Activated CD8-positive, alpha-beta memory T cell treated with anti-CD3 and anti-CD28 coated beads, Interleukin-2, amount 50 U/mL, for 1 hour (primary cell): ENCODE measurements around the gene EPHB1.
"Not testable (repeated sequence)": the region's sequence is repeated elsewhere in the genome, so short reads cannot be mapped to it uniquely, and the experiment has no call there.

ENCODE experiments used
- DNase-seq: peaks from one replicate; pipeline ENCODE4 v3.0.0-alpha.2; 2020; ENCODE audit errors: extremely low read depth

EPHB1 gene

DNA sequence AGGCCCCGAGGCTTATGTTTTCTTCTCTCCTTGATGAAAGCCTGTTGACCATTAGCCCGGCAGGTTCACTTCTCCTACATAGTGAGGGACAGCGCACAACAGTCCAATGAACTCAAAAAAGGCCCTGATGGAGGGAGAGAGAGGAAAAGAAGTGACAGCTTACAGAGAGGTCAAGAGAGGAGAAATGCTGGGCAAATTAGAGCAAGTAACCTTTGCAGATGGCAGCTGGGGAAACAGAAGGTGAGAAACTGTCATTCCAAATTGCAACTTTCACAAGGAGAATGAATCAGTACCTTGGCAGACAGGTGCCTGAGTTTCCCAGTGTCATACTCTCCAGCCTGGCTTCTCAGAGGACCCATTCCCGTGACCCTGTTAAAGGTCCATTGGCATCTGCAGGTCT, 252.0 kb downstream of the EPHB1 start:
- DNase-seq, result no peak

DNA sequence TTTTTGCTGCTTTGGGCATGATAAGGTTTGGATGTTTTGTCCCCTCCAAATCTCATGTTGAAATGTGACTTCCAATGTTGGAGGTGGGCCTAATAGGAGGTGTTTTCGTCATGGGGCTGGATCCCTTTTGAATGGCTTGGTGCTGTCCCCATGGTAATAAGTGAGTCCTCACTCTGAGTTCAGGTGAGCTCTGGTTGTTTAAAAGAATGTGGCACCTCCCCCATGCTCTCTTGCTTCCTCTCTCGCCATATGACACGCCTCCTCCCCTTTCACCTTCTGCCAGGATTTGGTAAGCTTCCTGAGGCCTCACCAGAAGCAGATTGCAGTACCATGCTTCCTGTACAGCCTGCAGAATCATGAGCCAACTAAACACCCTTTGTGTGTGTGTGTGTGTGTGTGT, 255.5 kb downstream of the EPHB1 start:
- DNase-seq, result no peak

DNA sequence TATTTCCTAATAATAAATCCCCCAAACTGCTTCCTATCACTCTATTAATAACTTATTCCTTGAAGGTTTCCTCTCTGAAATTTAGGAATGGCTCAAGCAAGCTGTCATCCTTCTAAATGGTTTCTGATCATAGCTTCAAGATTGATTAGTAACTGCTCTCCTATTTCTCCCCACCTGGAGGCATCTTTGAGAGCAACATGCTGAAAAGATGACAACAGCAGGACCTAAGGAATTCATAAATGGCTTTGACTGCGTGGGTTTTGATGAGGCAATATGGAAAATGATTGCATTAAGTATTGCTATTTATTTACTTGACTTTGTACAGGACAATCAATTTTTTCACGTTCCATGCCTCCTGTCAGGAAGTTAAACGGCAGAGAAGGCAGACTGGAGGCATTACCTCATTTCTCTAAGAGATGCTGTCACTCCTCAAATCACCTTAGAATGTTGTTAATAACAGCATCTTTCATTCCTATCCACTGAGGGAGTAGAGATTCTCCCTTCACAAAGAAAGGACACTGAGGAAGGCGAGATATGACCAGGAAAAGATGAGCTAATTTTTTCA, 256.4 kb downstream of the EPHB1 start:
- no peak for DNase-seq

DNA sequence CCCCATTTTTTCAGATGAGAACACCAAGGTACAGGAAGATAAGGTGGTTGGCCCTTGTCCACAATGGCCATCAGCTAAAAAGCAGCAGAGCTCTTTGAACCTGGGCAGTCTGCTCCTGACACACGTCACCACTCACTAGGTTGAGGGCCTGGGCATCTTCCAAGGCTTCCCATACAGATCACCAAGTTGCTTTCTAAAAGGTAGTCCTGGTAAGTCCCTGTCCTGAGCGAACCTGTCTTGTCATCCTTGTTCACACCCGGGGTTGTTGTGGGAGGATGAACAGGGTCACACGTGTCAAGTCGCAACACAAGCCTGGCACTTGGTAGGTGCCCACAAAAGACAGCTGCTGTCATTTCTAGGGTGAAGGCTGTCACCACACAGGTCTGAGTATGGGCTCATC, 260.4 kb downstream of the EPHB1 start:
- DNase-seq, result no peak

DNA sequence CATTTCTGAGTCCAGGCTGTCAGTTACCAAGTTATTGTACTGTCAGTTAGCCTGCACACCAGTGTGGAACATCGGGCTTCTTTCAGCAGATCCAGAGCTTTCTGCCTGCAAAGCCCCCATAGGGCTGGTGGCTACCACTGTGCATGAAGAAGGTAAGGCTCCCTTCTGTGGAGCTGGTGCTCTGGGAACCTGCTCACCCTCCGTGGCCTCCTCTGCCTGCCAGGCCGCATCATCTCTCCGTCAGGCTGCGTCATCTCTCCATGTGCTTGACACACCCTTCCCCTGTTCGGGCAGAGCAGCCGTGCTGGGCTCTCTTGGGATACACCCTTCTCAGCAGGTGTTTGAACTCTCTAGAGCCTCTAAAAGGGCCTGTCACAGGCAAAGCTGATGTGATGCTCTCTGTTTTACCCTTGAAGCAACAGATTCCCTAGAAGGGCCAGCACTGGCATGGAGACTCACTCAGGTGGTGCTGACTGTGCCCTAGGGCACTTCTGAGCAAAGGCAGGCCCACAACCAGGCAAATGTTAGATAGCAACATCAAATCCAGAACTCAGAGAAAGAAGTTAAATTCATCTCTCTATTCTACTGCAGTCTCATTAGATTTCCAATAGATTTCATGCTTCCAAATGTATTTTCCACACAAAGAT, 261.1 kb downstream of the EPHB1 start:
- no peak for DNase-seq

DNA sequence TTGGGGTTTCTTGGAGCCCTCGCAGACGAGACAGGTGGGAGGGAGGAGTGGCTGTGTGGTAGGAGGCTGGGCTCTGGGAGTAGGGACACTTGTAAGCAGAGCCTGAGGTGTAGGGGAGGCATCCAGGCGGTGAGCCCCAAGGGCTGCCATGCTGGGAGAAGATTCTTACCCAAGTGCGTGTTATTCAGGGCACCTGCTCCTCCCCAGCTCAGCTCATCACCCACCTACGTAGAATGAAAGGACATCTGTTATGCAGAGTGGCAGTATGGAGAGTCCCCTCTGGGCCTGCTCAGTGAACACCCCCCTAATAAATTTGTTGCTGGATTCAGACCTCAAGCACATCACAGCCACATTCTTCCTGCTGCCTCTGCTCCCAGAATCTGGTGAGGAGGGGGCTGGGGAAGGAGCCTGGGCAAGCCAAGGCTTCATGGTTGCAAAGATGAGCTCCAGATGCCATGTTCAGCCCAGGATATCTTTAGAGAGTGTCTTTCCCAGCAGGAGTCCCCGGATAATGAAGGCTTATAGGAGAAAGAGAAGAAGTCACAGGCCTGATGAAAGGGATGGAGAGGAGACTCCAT, 261.8 kb downstream of the EPHB1 start:
- no peak for DNase-seq

DNA sequence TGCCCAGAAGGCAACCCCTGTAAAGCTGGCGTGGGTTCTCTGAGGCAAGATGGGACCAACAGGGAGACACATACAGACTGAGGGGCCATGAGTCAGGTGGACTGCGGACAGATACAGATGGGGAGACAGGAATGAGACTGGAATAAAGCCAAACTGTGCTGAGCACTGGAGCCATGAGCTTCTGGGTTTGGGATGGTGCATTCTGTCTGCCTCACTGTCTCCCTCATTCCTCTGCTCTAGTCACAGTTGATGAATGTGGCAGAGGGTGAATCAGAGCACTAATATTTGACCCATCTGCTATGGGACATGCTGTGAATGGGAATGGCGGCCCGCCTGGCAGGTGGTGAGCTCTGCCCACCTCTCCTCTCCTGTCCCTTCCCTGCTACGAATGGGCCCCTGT, 262.9 kb downstream of the EPHB1 start:
- no peak for DNase-seq

DNA sequence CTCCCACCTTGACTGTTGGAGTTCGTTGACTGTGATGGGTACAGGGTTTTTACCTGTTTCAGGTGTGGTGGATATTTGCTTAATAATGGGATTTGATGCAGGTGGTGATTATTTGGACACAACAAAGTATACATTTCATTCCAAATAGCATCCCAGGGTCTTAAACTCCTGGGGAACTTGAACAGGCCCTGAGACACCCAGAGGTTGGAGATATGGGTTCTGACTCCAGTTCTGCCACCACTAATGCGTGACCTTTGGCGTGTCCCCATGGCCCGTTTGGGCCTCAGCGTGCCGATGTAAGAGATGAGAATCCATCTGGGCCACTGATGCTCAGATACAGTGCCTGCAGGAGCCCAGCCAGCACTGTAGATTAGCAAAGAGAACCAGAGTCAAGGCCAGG, 264.5 kb downstream of the EPHB1 start:
- DNase-seq, result no peak

DNA sequence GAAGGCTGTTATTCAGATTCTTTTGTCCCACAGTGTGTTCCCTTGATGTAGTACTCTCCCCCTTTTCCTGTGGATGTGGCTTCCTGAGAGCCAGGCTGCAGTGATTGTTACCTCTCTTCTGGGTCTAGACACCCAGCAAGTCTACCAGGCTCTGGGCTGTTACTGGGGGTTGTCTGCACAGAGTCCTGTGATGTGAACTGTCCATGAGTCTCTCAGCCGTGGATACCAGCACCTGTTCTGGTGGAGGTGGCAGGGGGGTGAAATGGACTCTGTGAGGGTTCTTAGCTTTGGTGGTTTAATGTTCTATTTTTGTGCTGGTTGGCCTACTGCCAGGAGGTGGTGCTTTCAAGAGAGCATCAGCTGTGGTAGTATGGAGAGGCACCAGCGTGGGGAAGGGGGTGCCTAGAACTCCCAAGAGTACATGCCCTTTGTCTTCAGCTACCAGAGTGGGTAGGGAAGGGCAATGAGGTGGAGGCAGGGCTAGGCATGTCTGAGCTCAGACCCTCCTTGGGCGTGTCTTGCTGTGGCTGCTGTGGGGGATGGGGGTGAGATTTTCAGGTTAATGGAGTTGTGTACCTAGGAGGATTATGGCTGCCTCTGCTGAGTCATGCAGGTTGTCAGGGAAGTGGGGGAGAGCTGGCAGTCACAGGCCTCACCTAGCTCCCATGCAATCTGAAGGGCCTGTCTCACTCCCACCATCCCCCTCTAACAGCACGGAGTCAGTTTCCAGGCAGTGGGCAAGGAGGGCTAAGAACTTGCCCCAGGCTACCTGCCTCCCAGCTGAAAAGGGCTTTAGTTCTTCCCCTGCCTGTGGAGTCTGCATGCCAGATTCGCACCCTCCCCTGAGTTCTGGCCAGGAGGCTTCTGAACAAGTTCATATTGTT, 272.0 kb downstream of the EPHB1 start:
- not testable (repeated sequence) for DNase-seq

DNA sequence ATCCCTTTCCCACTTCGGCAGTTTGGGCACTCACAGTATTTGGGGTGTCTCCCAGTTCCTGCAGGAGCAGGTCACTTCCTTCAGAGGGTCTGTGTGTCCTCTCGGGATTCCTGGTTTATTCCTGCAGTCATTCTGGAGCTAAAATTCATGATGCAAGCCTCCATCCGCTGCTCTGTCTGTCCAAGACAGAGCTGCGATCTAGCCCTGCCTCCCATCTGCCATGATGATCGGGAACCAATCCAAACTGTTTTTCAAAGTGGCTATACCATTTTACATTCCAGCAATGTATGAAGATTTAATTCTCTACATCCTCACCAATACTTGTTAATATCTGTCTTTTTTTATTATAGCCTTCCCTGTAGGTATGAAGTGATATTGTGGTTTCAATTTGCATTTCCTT, 273.0 kb downstream of the EPHB1 start:
- no peak for DNase-seq

DNA sequence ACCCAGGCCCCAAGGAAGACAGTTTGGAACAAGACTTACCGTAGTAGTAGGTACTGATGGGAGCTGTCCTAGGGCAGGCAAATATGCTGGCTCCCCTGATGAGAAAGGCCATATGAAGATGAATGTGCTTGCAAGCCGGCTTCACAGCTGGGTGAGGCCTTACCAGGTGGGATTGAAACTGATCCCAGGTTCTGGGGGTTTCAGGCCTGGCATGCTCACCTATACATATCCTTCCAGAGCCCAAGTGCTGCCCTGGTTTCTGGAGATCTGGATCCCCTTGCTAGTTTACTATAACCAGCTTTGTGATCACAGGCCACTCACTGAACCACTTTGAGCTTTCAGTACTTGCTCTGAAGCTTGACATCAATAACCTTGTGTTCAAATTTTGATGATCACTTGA, 274.3 kb downstream of the EPHB1 start:
- DNase-seq, result no peak

DNA sequence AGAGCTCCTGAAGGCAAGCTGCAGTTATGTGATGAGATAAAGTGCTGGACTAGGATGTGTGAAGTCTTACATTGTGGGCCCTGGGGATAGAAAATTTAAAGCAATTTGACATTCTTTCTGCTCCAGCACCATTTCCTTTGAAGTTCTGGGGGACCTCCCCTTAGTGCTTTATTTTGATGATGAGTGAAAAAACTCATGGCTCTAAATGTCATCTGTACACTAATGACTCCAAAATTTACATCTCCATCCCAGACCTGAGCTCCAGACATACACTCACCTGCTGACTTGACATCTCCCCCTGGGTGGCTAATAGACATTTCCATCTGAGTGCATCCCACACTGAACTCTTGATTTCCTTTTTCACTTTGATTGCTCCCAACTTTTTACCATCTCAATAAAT, 276.4 kb downstream of the EPHB1 start:
- no peak for DNase-seq

DNA sequence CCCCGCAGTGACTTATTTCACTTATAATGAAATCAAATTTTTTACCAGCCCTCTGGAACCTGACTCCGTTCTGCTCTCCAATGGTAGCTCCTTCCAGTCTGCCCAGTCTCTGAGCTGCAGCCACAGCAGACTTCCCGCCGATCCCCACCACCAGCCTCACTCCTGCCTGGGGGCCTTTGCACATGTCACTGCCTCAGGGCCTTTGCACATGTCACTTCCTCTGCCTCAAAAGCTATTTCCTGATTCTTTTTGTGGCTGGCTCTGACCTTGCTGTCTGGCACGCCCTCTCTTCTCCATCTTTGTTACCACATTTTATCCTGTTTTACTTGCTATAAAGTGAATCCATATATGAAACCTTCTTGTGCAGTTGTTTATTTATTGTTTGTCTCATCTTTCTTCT, 277.4 kb downstream of the EPHB1 start:
- DNase-seq, result no peak

DNA sequence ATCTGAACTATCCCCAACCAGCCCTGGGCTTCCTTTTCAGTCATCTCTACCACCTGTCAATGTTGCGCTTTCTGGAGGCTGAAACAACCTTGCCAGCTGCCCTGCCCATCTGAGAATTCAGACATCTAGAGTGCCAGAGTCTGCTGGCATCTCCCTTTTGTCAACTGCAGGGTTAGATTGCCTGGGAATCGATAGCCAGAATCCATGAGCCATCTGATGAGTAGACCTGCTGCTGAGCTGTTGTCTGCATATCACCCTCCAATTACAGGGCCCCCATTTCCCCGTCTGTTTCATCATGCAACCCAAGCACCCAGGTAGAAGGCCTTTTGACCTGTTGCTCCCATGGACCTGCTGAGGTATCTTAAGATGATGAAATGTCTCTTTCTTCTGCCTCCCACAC, 280.1 kb downstream of the EPHB1 start:
- DNase-seq, result no peak

DNA sequence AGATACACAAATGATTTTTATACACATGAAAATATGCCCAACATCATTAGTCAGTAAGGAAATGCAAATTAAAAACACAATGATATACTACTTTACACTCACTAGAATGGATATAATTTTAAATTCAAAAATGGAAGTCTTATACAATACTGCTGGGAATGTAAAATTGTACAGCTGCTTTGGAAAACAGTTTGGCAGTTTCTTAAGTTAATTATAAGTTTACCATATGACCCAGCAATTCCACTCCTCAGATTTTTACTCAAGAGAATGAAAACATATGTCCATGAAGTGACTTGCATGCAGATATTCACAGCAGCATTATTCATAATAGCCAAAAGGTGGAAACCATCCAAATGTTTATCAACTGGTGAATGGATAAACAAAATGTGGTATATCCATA, 281.3 kb downstream of the EPHB1 start:
- DNase-seq, result no peak

DNA sequence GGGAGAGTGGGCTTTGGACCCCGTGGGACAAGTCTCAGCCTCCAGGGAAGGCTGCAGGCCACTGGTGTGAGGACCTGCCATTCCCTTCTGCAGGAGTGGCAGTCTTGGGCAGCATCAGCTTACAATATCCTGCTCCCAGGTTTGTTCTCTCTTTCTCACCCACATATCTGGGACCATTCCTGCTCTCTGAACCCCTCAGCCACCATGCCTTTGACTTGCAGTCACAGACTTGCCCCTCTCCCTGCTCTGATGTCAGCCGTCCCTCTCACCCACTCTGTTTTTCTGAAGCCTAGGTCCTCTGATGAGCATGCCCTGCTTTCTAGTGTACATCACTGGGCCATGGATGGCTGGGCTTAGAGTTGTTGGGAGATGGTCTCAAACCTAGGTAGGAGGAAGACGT, 282.1 kb downstream of the EPHB1 start:
- DNase-seq, result no peak

DNA sequence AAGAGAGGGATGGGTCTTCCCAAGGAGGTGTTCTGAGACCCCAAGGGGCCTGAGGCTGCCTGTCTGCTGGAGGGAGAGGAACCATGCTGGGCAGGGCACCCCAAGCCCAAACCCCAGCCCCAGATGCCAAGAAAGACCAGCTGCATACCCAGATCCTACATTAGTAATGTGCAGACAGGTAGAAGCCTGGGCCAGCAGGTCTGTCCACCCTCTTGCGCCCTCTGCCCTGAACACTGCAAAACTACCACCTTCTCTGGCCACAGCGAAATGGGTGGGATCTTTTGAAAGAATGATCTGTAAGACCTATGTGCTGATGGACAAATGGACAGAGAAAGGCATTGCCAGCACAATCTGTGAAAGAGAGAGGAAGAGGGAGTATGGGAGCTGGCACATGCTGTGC, 283.2 kb downstream of the EPHB1 start:
- no peak for DNase-seq

DNA sequence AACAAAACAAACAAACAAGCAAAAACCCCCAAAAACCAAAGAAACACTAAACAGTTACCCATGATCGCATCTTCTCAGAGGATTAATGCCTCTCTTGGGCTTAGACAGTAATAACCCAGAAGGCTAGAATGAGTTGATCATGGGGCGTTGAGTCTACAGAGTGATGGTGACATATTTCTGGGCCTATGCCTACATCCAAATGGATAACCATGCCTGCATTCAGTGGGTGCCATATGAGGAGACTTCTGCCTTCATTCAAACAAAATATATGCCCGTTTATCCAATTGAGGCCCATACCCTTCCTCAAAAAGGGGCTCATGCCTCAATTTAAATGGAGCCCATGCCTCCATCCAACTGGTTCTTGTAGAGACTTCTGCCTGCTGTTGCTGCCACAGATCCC, 284.0 kb downstream of the EPHB1 start:
- DNase-seq, result no peak

DNA sequence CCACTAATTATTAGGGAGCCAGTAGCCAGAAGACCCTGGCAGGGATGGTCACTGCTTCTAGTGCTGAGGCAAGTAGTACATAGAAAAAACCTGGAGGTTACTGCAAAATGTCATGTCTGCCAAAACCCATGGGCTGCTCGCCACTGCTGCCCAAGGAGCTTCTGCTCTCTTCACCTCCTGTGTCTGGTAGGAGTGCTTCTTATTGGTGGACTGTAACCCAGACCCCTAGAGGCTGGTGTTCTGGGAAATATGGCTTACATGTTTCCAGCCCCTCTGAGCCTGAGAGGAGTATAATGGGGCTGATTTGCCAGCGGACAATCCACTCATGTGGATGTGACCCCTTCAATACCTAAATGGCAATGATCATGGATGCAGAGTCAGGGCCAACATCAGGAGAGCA, 286.4 kb downstream of the EPHB1 start:
- no peak for DNase-seq

DNA sequence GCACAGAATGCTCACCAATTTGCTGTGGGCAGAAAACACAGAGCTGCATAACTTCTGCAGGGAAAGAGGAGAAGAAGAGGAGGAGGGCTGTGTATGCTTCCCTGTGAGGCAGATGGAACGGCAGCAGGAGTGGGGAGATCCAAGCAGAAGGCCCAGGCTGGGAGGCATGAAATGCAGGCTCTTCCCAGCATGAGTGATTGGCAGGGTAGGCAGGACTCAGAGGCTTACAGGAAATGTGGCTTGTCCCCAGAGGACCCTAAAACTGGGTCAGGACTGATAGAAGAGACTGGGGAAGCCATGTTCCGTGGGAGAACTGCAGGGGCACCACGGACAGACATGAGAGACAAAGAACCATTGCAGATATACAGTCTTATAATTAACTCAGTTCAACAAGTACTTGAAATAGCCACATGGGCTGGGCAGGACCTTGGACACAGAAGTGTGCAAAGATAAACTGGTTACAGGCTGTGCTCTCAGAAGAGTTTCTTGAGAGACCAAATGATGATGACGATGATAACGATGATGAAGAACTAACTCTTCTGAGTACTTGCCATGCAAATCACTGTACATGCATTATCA, 286.9 kb downstream of the EPHB1 start:
- DNase-seq, result no peak

DNA sequence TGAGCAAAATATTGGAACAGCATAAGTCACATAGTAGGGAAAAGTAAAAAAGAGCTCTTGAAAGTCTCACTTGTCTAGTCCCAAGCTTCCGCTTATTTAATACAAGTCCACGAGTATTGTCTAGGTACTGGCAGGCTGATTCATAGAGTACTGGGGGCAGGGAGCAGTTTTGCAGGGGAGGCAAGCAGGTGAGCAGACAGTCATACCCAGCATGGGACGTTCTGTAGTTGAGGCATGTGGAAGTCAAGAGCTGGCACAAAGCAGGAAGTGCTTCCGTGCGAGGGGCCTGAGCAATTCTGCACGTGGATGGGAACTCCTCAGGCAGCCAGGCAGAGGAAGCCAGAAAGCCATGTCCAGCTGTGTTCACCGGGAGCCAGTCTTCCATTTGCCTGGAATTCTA, 287.6 kb downstream of the EPHB1 start:
- no peak for DNase-seq

DNA sequence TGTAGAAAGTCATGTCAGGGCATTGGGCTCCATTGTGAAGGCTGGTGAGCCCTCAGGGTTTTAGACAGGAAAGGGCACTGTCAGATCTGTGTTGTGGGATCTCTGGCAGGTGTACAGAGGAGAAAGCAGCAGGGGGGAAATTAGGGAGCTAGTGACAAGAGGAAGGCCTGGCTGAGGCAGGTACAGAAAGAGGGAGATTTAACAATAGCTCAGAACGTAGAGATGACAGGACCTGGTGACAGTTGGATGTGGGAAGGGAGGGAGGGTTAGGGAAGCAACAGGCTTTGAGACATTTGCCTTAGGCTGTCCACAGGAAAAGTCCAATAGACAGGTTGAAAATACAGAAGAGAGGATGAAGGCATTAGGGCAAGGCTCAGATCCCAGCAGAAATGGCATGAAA, 288.1 kb downstream of the EPHB1 start:
- DNase-seq, result no peak

DNA sequence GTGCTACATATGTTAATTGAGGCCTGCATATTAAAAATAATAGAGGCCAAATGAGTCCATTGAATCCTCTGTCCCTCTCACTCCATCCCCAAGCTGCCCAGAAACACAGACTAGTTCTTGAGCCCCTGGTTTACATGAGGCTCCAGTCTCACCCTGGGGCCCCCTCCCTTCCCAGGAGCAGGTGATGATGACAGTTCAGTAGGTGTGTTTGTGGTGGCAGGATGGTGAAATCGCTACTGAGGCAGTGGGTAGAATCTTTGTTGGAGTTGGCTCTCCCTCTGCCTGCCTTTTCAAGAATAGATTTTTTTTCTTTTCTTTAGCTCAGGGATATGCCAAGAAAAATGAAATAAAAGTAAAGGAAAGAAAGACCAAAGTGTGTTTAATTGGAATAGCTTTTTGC, 288.7 kb downstream of the EPHB1 start:
- no peak for DNase-seq
